Measurements from ENCODE around the gene TTC38.

Gene TTC38

DNA sequence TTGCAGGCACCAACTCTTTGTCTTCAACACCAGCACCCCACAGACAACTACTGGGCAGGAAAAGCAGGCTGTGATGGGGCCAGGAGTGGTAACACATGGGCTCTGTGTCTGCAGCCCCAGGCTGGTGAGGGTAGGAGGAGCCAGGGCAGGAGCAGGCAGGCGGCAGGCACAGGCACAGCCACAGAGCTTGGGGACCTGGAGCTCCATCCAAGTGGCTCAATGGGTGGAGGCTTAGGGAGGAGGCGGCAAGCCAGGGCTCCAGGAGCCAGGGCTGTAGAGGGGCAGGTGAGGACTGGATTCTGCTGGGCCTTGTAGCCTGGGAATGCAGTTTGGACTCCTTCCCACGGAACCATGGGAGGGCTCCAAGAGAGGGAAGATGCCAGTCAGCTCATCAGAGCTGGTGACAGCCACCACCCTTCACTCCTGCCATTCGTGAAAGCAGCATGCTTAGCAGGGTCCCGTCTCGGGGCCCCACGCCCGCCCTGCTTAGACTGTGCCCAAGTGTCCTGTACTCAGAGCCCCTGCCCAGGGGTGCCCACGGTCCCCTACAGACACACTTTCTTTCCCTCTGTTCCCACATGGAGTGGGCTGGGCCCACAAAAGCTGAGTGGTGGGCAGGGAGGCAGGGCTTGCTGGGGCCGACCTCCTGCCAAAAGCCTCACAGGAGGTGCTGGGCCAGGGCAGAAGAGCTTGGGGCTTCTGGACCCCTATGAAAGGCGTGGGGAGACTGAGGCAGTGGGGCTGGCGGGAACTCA, 12.4 kb downstream of the TTC38 start:
- DNase-seq, result no peak

GRCh38 chr22:46280999-46281623, 13.3 kb downstream of the TTC38 start:
- no peak for DNase-seq

GRCh38 chr22:46281866-46282678, 14.3 kb downstream of the TTC38 start:
- DNase-seq, result no peak

DNA sequence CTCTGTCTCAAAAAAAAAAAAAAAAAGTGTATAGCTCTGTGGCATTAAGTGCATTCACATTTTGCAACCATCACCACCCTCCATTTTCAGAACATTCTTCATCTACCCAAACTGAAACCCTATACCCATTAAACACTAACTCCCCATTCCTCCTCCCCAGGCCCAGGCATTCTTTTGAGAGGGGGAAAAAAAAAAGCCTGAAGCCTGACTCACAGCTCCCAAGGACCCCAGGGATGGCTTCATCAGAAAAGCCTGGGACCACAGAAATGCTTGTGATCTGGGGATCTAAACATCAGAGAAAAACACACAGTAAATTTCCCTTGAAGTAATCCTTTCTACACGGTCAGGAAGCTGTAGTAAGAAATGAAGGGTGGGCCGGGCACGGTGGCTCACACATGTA, 18.2 kb downstream of the TTC38 start:
- no peak for DNase-seq

- DNase-seq, result no peak
These were observed 19.4 kb downstream of the TTC38 start for GRCh38 chr22:46286941-46287872.

DNA sequence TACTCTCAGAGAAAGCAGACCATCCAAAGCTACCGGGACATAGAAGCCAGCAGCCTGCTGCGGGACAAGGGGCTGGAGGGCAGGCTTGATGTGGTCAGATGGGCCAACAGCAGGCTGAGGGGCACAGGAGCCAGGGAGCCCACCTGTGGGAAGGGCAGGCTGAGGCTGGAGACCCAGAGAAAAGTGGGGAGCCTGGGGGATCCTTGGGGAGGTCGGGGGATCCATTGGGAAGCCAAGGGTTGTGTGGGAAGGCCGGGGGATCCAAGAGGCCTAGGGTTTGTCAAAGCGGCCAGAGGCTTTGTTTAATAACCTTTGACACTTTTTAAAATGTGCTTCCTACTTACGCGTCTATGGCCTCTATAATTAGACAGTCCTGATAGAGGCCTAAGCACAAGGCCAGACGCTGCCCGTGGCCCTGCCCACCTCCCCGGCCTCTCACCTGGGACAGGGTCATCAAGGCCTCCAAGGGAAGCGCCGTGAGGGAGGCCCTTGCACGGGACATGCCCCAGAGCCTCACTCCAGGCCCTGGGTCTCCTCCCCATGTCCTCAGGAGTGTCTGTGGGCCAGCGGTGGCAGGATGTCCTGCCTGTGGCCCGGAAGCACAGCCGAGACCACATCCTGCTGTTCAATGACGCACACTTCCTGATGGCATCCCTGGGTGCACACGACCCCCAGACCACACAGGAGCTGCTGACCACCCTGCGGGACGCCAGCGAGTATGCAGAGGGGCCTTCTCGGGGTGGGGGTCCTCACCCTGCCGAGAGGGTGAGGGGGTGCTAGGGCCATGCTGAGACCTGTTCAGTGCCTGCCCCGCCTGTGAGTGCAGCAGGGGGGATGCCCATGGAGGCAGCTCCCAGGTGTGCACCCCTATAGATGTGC, 20.3 kb downstream of the TTC38 start:
- DNase-seq, result peak; percentile 57

DNA sequence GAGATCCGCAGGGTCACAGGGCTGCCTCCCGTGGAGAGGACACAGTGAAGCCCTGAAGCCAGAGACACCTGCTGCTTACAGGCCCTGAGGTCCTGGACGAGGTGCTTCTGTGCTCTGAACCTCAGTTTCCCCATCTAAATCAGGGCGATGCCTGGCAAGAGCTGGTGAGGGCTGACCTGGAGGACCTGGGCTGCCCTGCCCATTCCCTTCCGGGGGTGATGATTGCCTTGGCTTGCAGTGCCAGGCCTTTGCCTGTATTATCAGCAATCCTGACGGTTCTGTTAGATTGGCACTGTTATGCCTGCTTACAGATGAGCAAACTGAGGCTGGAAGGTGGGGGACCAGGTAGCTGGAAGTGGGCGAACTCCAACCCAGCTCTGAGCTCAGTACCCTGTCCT, 21.0 kb downstream of the TTC38 start:
- no peak for DNase-seq

GRCh38 chr22:46289244-46289891, 21.6 kb downstream of the TTC38 start:
- no peak for DNase-seq

DNA sequence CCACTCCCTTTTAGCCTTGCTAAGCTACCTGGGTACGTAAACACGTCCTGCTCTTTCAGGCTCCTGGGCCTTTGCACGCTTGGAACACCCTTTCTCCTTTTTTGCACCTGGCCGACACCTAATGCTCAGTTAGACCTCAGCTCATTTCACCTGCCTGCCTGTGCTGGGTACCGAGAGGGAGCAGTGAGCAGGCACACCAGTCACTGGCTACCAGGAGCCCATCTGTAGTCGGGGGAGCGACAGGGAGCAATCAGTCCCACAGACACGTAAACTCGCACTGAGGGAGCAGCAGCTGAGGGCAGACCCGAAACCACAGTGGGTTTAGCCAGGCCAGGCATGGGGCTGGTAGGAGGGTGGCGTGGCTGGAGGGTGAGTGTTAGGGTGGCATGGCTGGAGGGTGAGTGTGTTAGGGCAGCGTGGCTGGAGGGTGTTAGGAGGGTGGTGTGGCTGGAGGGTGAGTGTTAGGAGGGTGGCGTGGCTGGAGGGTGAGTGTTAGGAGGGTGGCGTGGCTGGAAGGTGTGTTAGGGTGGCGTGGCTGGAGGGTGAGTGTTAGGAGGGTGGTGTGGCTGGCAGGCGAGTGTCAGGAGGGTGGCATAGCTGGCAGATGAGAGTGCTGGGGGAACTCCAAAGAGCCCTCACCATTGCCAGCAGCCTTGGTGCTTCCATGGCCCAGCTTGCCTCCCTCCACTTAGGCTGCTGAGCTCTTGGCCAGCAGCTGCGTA, 22.5 kb downstream of the TTC38 start:
- no peak for DNase-seq

DNA sequence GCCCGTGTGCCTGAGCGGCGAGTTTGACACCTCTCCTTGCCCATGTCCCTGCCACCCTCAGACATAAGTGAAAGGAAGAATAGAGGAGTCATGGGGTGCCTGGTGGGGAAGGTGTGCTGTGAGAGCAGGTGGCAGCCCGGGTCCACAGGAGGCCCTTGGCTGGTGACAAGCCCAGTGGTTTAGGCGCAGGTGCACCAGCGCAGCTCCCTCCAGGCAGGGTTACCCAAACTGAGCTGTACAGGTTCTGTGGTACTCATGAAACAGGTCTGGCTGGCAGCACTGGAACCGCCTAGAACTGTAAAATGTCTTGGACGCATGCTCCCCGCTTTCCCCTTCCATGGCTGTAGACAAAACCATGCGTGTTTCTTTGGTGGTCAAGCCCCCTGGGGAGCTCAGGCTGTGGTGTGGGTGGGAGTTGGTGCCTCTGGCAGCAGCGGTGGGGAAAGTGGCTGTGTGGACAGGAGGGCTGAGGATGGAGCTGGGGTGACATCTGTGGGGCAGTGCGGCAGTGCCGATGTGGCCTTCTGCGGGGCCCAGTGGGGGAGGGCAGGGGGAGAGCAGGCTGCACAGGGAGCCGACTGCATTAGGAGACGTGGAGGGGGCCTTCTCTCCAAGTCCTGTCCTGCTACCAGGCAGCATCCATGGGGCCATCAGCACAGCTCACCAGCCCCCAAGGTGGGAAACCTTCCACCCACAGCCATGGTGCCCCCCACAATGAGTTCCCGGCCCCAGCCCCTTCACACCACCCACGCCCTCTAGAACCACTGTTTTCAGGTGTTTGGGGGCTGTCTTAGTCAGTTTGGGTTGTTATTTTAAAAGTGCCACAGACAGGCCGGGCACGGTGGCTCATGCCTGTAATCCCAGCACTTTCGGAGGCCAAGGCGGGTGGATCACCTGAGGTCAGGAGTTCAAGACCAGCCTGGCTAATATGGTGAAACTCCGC, 23.3 kb downstream of the TTC38 start:
- no peak for DNase-seq

- DNase-seq, result no peak
These were observed 24.4 kb downstream of the TTC38 start for GRCh38 chr22:46292173-46292572.

GRCh38 chr22:46292732-46293131, 24.9 kb downstream of the TTC38 start:
- DNase-seq, result no peak

DNA sequence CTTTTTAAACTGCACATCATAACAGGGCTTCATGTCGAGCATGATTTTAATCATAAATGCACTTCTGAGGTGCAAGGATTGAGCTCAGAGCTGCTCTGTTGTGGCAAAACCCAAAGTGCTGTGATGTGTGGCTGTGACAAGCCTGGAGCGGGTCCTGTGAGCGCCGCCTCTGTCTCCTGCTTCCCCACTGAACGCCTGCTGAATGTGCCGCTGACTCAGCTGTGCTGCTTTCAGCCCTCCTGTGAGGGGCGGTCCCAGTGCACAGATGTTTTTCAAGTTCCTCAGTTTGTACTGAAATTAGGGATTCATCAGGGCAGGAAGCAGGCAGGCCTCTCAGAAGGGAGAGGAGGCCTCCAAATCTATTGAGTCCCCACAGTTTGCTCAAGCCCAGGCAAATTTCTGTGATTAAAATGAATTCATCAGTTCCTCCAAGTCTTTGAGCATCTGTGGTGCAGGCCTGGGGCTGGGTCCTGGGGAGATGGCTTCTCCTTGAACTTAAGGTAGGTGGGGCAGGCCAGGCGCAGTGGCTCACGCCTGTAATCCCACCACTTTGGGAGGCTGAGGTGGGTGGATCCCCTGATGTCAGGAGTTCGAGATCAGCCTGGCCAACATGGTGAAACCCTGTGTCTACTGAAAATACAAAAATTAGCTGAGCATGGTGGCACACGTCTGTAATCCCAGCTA, 25.9 kb downstream of the TTC38 start:
- DNase-seq, result peak; percentile 67

DNA sequence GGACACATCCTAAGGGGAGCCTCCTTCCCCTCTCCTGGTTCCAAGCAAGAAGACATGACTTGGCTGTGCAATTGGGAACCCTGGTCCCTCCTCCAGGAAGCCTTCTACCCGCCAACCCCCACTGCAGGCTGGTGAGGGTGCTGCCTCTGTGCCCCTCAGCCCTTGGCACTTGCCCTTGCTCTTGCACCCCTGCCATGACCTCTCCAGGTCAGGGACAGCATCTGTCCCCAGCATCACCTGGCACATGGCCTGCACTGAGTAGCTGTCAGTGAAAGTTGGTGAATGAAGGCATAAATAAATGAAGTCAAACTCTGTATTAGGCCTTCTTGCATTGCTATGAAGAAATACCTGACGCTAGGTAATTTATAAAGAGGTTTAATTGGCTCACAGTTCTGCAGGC, 27.0 kb downstream of the TTC38 start:
- no peak for DNase-seq

GRCh38 chr22:46295277-46295971, 27.6 kb downstream of the TTC38 start:
- DNase-seq, result no peak

GRCh38 chr22:46296257-46297150, 28.7 kb downstream of the TTC38 start, which contains the start of gene GTSE1:
Gene GTSE1, plus strand, starts transcription at chr22:46296870. Its CDS starts 531 bp downstream, at chr22:46297401.
- peak; percentile 98 for DNase-seq
